Progenitor cell of endocrine pancreas (in vitro differentiated cells): ENCODE results near the gene PEAK3. TPM values are rescaled to one million over a fixed set of nuclear protein-coding genes. Genes with fewer than 3 reads are reported as not detected.
A peak's percentile ranks its signal among the peaks of the same experiment; 100 is the strongest.

Experiments used
- DNase-seq: peaks from one replicate; pipeline ENCODE4 v3.0.0; 2021; ENCODE audit warnings: low spot score; ENCODE audit not compliant: unreplicated experiment
- H3K27ac Mint-ChIP-seq: 2 replicates; pipeline ENCODE4 v1.8.0; 2021; ENCODE audit warnings: mild to moderate bottlenecking, moderate library complexity, mixed read lengths
- H3K27me3 Mint-ChIP-seq: 2 replicates; pipeline ENCODE4 v1.8.0; 2021; ENCODE audit warnings: mixed read lengths
- H3K36me3 Mint-ChIP-seq: 2 replicates; pipeline ENCODE4 v1.8.0; 2022; ENCODE audit warnings: mixed read lengths; ENCODE audit not compliant: insufficient read depth
- H3K4me1 Mint-ChIP-seq: 2 replicates; pipeline ENCODE4 v1.8.0; 2021; ENCODE audit warnings: low read depth, mixed read lengths
- H3K4me3 Mint-ChIP-seq: 2 replicates; pipeline ENCODE4 v1.8.0; 2021; ENCODE audit warnings: low read depth, mild to moderate bottlenecking, moderate library complexity, mixed read lengths
- H3K9me3 Mint-ChIP-seq: 2 replicates; pipeline ENCODE4 v1.8.0; 2021; ENCODE audit warnings: low read depth, mixed read lengths
- CTCF ChIP-seq: fragments of 200-600 bp; sonication (generic); IDR thresholded peaks from one replicate; pipeline ENCODE4 v1.5.0; 2021; ENCODE audit warnings: antibody characterized with exemption, mild to moderate bottlenecking; ENCODE audit not compliant: unreplicated experiment
- total RNA-seq: library from RNA; stranded (reverse); gene quantifications from 2 replicates; pipeline ENCODE4 v1.2.1, GENCODE V29; 2021

Gene PEAK3
- total RNA-seq, 1 donor from 2014 or later, result not detected

GRCh38 chr19:2270423-2271233, 11.3 kb downstream of the PEAK3 start:
- H3K4me3 Mint-ChIP-seq, result peak overlapping the region; percentile 90
- DNase-seq, result no peak
- H3K27me3 Mint-ChIP-seq, result no peaks in the 10 kb centered on the region
- peaks cover 16% of the 10 kb centered on the region for H3K4me1 Mint-ChIP-seq
- H3K27ac Mint-ChIP-seq, result no peak overlapping the region
- peaks cover 13% of the 10 kb centered on the region for H3K36me3 Mint-ChIP-seq
- no peaks in the 10 kb centered on the region for H3K9me3 Mint-ChIP-seq
- TF ChIP-seq CTCF, result no peak

GRCh38 chr19:2270157-2270422, 11.9 kb downstream of the PEAK3 start:
- no peaks in the 10 kb centered on the region for H3K9me3 Mint-ChIP-seq
- no peaks in the 10 kb centered on the region for H3K27me3 Mint-ChIP-seq
- peak overlapping the region; percentile 90 for H3K4me3 Mint-ChIP-seq
- peak overlapping the region; percentile 95 for H3K27ac Mint-ChIP-seq
- H3K4me1 Mint-ChIP-seq, result peaks cover 16% of the 10 kb centered on the region
- no peak for TF ChIP-seq CTCF
- no peak for DNase-seq
- H3K36me3 Mint-ChIP-seq, result peaks cover 13% of the 10 kb centered on the region

- peaks cover 16% of the 10 kb centered on the region for H3K4me1 Mint-ChIP-seq
- peak overlapping the region; percentile 90 for H3K4me3 Mint-ChIP-seq
- no peaks in the 10 kb centered on the region for H3K9me3 Mint-ChIP-seq
- H3K27me3 Mint-ChIP-seq, result no peaks in the 10 kb centered on the region
- H3K27ac Mint-ChIP-seq, result peak overlapping the region; percentile 95
- peaks cover 12% of the 10 kb centered on the region for H3K36me3 Mint-ChIP-seq
- peak; percentile 99 for DNase-seq
- TF ChIP-seq CTCF, result peak; percentile 31
These were observed 12.5 kb downstream of the PEAK3 start for GRCh38 chr19:2269244-2270156.

DNA sequence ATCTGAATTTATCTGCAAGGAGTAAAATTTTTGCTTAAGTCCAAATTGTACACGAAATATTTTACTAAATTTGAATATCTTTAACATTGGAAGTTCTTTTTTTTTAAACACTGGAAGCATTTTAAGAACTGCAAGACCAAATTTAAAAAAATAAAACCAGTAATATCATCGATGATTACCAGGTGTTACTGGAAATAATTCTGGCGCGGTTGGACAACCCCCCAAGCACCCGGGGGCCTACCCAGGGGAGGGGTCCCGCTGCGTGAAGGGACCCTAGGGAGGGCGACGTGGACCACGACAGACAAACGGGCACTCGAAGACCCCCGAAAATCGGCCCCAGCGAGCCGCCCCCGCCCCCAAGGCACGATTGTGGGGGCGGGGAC, 13.1 kb downstream of the PEAK3 start:
- no peak for DNase-seq
- Mint-ChIP-seq H3K27ac (peak overlapping the region; percentile 62), H3K4me3 (peak overlapping the region; percentile 90), H3K27me3 (no peaks in the 10 kb centered on the region), H3K9me3 (no peaks in the 10 kb centered on the region), H3K36me3 (peaks cover 9% of the 10 kb centered on the region), H3K4me1 (peaks cover 13% of the 10 kb centered on the region)
- no peak for TF ChIP-seq CTCF

DNA sequence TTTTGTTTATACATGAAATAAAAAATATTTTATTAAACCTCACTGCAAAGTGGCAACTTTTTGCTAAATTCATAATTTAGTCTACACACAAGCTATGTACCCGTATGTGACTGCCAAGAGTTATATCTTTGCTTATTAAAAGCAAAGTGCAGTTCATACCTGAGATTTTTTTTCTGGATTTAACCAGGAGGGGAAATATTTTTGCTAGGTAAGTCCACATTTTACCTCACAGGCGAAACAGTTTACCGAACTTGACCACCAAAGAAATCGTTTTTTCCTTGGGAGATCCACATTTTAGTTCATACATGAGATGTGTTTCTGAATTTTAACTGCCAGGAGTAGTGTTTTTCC, 13.5 kb downstream of the PEAK3 start:
- Mint-ChIP-seq H3K27me3 (no peaks in the 10 kb centered on the region), H3K4me3 (peak overlapping the region; percentile 90), H3K36me3 (peaks cover 7% of the 10 kb centered on the region), H3K4me1 (peaks cover 10% of the 10 kb centered on the region), H3K9me3 (no peaks in the 10 kb centered on the region), H3K27ac (peak overlapping the region; percentile 71)
- DNase-seq, result no peak
- TF ChIP-seq CTCF, result no peak
